Transverse colon (tissue), 4 donors: ENCODE data around the gene KCNQ4. TPM values are rescaled to one million over a fixed set of nuclear protein-coding genes. Genes with fewer than 3 reads are reported as not detected.
A peak's percentile ranks its signal among the peaks of the same experiment; 100 is the strongest.

Experiments used
- DNase-seq: peaks from one replicate; pipeline ENCODE4 v3.0.0-alpha.2; 2019
- H3K27ac ChIP-seq, 4 donors: fragments of 200-600 bp; sonication (generic); 2 replicates each; pipeline ENCODE4 v1.5.1; 2016 to 2018; ENCODE audit warnings: inconsistent platforms in 4 of 4
- H3K27me3 ChIP-seq: fragments of 200-600 bp; sonication (generic); 2 replicates; pipeline ENCODE4 v1.5.1; 2017; ENCODE audit warnings: inconsistent platforms
- H3K36me3 ChIP-seq, 4 donors: fragments of 200-600 bp; sonication (generic); 2 replicates each; pipeline ENCODE4 v1.5.1; 2017 to 2019; ENCODE audit warnings: inconsistent platforms in 4 of 4
- H3K4me1 ChIP-seq, 4 donors: fragments of 200-600 bp; sonication (generic); 2 replicates each; pipeline ENCODE4 v1.5.1; 2017 to 2020; ENCODE audit warnings: inconsistent platforms in 4 of 4
- H3K4me3 ChIP-seq, 4 donors: fragments of 200-600 bp; sonication (generic); 1 replicate in 1 of 4; 2 replicates in 3 of 4; pipeline versions ENCODE4 v1.5.1 to v1.6.1; 2017 to 2019; ENCODE audit warnings: inconsistent platforms in 4 of 4
- H3K9me3 ChIP-seq, 2 donors: fragments of 200-600 bp; sonication (generic); 2 replicates each; pipeline ENCODE4 v1.5.1; 2017 to 2019; ENCODE audit warnings: inconsistent platforms in 2 of 2
- CTCF ChIP-seq, 5 experiments: fragments of 200-600 bp in 3 of 5; fragments of 450-650 bp in 2 of 5; sonication (generic) in 3 of 5; IDR thresholded peaks; 1 replicate in 2 of 5; 2 replicates in 3 of 5; pipeline ENCODE4 v1.5.1; 2016 to 2017; ENCODE audit warnings: antibody characterized with exemption in 5 of 5, inconsistent platforms in 3 of 5, mild to moderate bottlenecking in 2 of 5, moderate library complexity in 1 of 5
- EP300 ChIP-seq: sonication (generic); formaldehyde crosslinking; IDR thresholded peaks from one replicate; pipeline ENCODE4 v1.6.1; 2017; ENCODE audit warnings: antibody characterized with exemption, low read depth
- POLR2A ChIP-seq: fragments of 450-650 bp; IDR thresholded peaks from one replicate; pipeline ENCODE4 v1.6.1; 2016; ENCODE audit warnings: antibody characterized with exemption, mild to moderate bottlenecking, moderate library complexity
- POLR2AphosphoS5 ChIP-seq, 3 donors: sonication (generic); formaldehyde crosslinking; IDR thresholded peaks; one replicate each; pipeline ENCODE4 v1.6.1; 2016; ENCODE audit warnings: antibody characterized with exemption in 3 of 3
- WGBS, 2 donors: methylation state at CpG; one replicate each; pipeline ENCODE4 v1.1.5; 2018; ENCODE audit warnings: low coverage in 1 of 2; 5-methylcytosine and 5-hydroxymethylcytosine counted together
- in situ Hi-C, 4 donors: fragments of 200-750 bp; cut with MboI; loops; one replicate each; pipeline versions ENCODE4 v1.15.0 to v1.15.1; 2017; ENCODE audit warnings: low sequenced_read_pairs in 3 of 4, low pct_ligation_motif_present in 1 of 4, low pct_unique_long_range_greater_than_20kb in 1 of 4
- intact Hi-C: fragments of 100-400 bp; cut with DNase I; formaldehyde crosslinking; loops from one replicate; pipeline ENCODE4 v1.15.1; 2023; ENCODE audit warnings: low total_unique reads
- total RNA-seq, 4 donors: library from RNA; depleted of rRNA; stranded (reverse); fragments of >200 nt; gene quantifications; one replicate each; pipeline ENCODE4 v1.1.0, GENCODE V29; 2016

Gene KCNQ4
- total RNA-seq, 4 donors from 2014 or later, result 3.1 to 33.7 (median 3.6) TPM

GRCh38 chr1:40756523-40756922 lies 27.1 kb upstream of the KCNQ4 start:
- no peaks in the 10 kb centered on the region for H3K27me3 ChIP-seq
- no peaks in the 10 kb centered on the region for H3K4me1 ChIP-seq
- peaks cover 0 to 53% (median 20%) of the 10 kb centered on the region in 4 donors for H3K36me3 ChIP-seq
- no peak overlapping the region for H3K4me3 ChIP-seq
- no peak for DNase-seq
- TF ChIP-seq CTCF (IDR thresholded peaks at IDR 0.05), result no peak
- in situ Hi-C loops (no loop called here), intact Hi-C loops (no loop called here)
- H3K9me3 ChIP-seq, result no peaks in the 10 kb centered on the region
- H3K27ac ChIP-seq, result no peak overlapping the region
- WGBS, 2 donors, result 98 to 100% methylated on average over 3 of the region's 3 CpGs

GRCh38 chr1:40757084-40757483 lies 26.5 kb upstream of the KCNQ4 start:
- Histone ChIP-seq H3K27me3 (no peaks in the 10 kb centered on the region), H3K4me1 (no peaks in the 10 kb centered on the region), H3K36me3 (peaks cover 0 to 48% (median 20%) of the 10 kb centered on the region in 4 donors), H3K27ac (peak overlapping the region in 2 of 4 donors; percentile 0 to 56), H3K9me3 (no peaks in the 10 kb centered on the region), H3K4me3 (no peak overlapping the region)
- DNase-seq, result no peak
- no peak for TF ChIP-seq EP300
- WGBS, 2 donors, result 86 to 100% methylated on average over 1 to 8 of the region's 8 CpGs
- intact Hi-C loops (no loop called here), in situ Hi-C loops (no loop called here)

GRCh38 chr1:40758004-40758403 lies 25.6 kb upstream of the KCNQ4 start:
- Histone ChIP-seq H3K4me1 (no peaks in the 10 kb centered on the region), H3K9me3 (no peaks in the 10 kb centered on the region), H3K27ac (peak overlapping the region; percentile 3 to 56 (median 36)), H3K27me3 (no peaks in the 10 kb centered on the region), H3K36me3 (peaks cover 0 to 44% (median 20%) of the 10 kb centered on the region in 4 donors), H3K4me3 (no peak overlapping the region)
- in situ Hi-C loops, result no loop called here
- no peak for DNase-seq
- TF ChIP-seq EP300, result no peak
- no peak for TF ChIP-seq CTCF (IDR thresholded peaks at IDR 0.05)
- TF ChIP-seq POLR2A, result no peak
- TF ChIP-seq POLR2AphosphoS5 (IDR thresholded peaks at IDR 0.05), result no peak
- 96 to 100% methylated on average over 1 to 7 of the region's 7 CpGs for WGBS, 2 donors
- intact Hi-C loops, result no loop called here

GRCh38 chr1:40758578-40759343 lies 24.8 kb upstream of the KCNQ4 start:
- Histone ChIP-seq H3K27me3 (no peaks in the 10 kb centered on the region), H3K4me3 (no peak overlapping the region), H3K36me3 (peaks cover 0 to 42% (median 20%) of the 10 kb centered on the region in 4 donors), H3K27ac (peak overlapping the region in 3 of 4 donors; percentile 38 to 56 (median 49)), H3K4me1 (no peaks in the 10 kb centered on the region), H3K9me3 (no peaks in the 10 kb centered on the region)
- in situ Hi-C loops (no loop called here), intact Hi-C loops (no loop called here)
- no peak for DNase-seq
- TF ChIP-seq POLR2A (no peak), CTCF (IDR thresholded peaks at IDR 0.05) (no peak), POLR2AphosphoS5 (IDR thresholded peaks at IDR 0.05) (peak in 1 of 3 donors; percentile 10), EP300 (no peak)
- 69 to 83% methylated on average over 2 to 6 of the region's 6 CpGs for WGBS, 2 donors
